IPS-15b (cell line): ENCODE results near the gene SLCO2B1.

Experiments used
- H3K27me3 ChIP-seq: one replicate; pipeline ENCODE4 v1.6.1; 2013; ENCODE audit warnings: low read length; ENCODE audit not compliant: control insufficient read depth, insufficient read depth
- H3K36me3 ChIP-seq: one replicate; pipeline ENCODE4 v1.6.1; 2013; ENCODE audit warnings: low read length; ENCODE audit not compliant: control insufficient read depth, insufficient read depth
- H3K4me1 ChIP-seq: one replicate; pipeline ENCODE4 v1.6.1; 2013; ENCODE audit warnings: mild to moderate bottlenecking, low read length; ENCODE audit not compliant: control insufficient read depth, insufficient read depth
- H3K4me3 ChIP-seq: one replicate; pipeline ENCODE4 v1.5.1; 2013; ENCODE audit warnings: low read depth, low read length
- H3K9ac ChIP-seq: one replicate; pipeline ENCODE4 v1.6.1; 2013; ENCODE audit warnings: low read depth, mild to moderate bottlenecking, low read length
- H3K9me3 ChIP-seq: one replicate; pipeline ENCODE4 v1.6.1; 2013; ENCODE audit warnings: mild to moderate bottlenecking, low read length; ENCODE audit not compliant: control insufficient read depth, insufficient read depth

SLCO2B1 gene

GRCh38 chr11:75169101-75169885 lies 18.4 kb downstream of the SLCO2B1 start:
- Histone ChIP-seq H3K9ac (no peak overlapping the region), H3K36me3 (no peaks in the 10 kb centered on the region), H3K4me1 (peaks cover under 1% of the 10 kb centered on the region), H3K27me3 (no peaks in the 10 kb centered on the region), H3K4me3 (no peak overlapping the region), H3K9me3 (no peaks in the 10 kb centered on the region)

GRCh38 chr11:75170516-75171201 lies 19.8 kb downstream of the SLCO2B1 start:
- H3K27me3 ChIP-seq, result no peaks in the 10 kb centered on the region
- H3K9me3 ChIP-seq, result no peaks in the 10 kb centered on the region
- H3K4me3 ChIP-seq, result no peak overlapping the region
- no peaks in the 10 kb centered on the region for H3K36me3 ChIP-seq
- no peak overlapping the region for H3K9ac ChIP-seq
- peaks cover 2% of the 10 kb centered on the region for H3K4me1 ChIP-seq

- no peaks in the 10 kb centered on the region for H3K36me3 ChIP-seq
- H3K9ac ChIP-seq, result no peak overlapping the region
- H3K9me3 ChIP-seq, result no peaks in the 10 kb centered on the region
- H3K4me3 ChIP-seq, result no peak overlapping the region
- peaks cover 2% of the 10 kb centered on the region for H3K4me1 ChIP-seq
- no peaks in the 10 kb centered on the region for H3K27me3 ChIP-seq
These were observed 22.4 kb downstream of the SLCO2B1 start for GRCh38 chr11:75173336-75173735.

GRCh38 chr11:75174781-75175370 lies 24.0 kb downstream of the SLCO2B1 start:
- no peak overlapping the region for H3K4me3 ChIP-seq
- no peaks in the 10 kb centered on the region for H3K36me3 ChIP-seq
- H3K4me1 ChIP-seq, result peaks cover 2% of the 10 kb centered on the region
- H3K9me3 ChIP-seq, result no peaks in the 10 kb centered on the region
- H3K9ac ChIP-seq, result no peak overlapping the region
- no peaks in the 10 kb centered on the region for H3K27me3 ChIP-seq

GRCh38 chr11:75182664-75183063 lies 31.8 kb downstream of the SLCO2B1 start:
- H3K9me3 ChIP-seq, result no peaks in the 10 kb centered on the region
- H3K36me3 ChIP-seq, result no peaks in the 10 kb centered on the region
- no peak overlapping the region for H3K9ac ChIP-seq
- H3K4me1 ChIP-seq, result no peaks in the 10 kb centered on the region
- H3K27me3 ChIP-seq, result no peaks in the 10 kb centered on the region
- no peak overlapping the region for H3K4me3 ChIP-seq

- Histone ChIP-seq H3K27me3 (no peaks in the 10 kb centered on the region), H3K4me3 (no peak overlapping the region), H3K9me3 (no peaks in the 10 kb centered on the region), H3K9ac (no peak overlapping the region), H3K4me1 (no peaks in the 10 kb centered on the region), H3K36me3 (no peaks in the 10 kb centered on the region)
These were observed 33.1 kb downstream of the SLCO2B1 start for GRCh38 chr11:75184051-75184450.

- no peak overlapping the region for H3K9ac ChIP-seq
- no peaks in the 10 kb centered on the region for H3K36me3 ChIP-seq
- H3K9me3 ChIP-seq, result no peaks in the 10 kb centered on the region
- H3K4me1 ChIP-seq, result no peaks in the 10 kb centered on the region
- no peaks in the 10 kb centered on the region for H3K27me3 ChIP-seq
- no peak overlapping the region for H3K4me3 ChIP-seq
These were observed 34.0 kb downstream of the SLCO2B1 start for GRCh38 chr11:75184757-75185425.

- Histone ChIP-seq H3K36me3 (no peaks in the 10 kb centered on the region), H3K27me3 (no peaks in the 10 kb centered on the region), H3K4me3 (no peak overlapping the region), H3K9me3 (no peaks in the 10 kb centered on the region), H3K4me1 (no peaks in the 10 kb centered on the region), H3K9ac (no peak overlapping the region)
These were observed 35.0 kb downstream of the SLCO2B1 start for GRCh38 chr11:75185866-75186265.

- Histone ChIP-seq H3K9me3 (no peaks in the 10 kb centered on the region), H3K36me3 (no peaks in the 10 kb centered on the region), H3K4me1 (no peaks in the 10 kb centered on the region)
These were observed 36.1 kb downstream of the SLCO2B1 start for GRCh38 chr11:75186999-75187398.

GRCh38 chr11:75188671-75189070 lies 37.8 kb downstream of the SLCO2B1 start:
- no peaks in the 10 kb centered on the region for H3K9me3 ChIP-seq
- H3K4me3 ChIP-seq, result no peak overlapping the region
- no peaks in the 10 kb centered on the region for H3K27me3 ChIP-seq
- H3K4me1 ChIP-seq, result no peaks in the 10 kb centered on the region
- H3K36me3 ChIP-seq, result no peaks in the 10 kb centered on the region
- H3K9ac ChIP-seq, result no peak overlapping the region

More at GRCh38 chr11:75186999-75187398, 36.1 kb downstream of the SLCO2B1 start:
- H3K4me3 ChIP-seq, result no peak overlapping the region
- H3K27me3 ChIP-seq, result no peaks in the 10 kb centered on the region
- no peak overlapping the region for H3K9ac ChIP-seq

- H3K9ac ChIP-seq, result no peak overlapping the region
- no peaks in the 10 kb centered on the region for H3K4me1 ChIP-seq
- H3K36me3 ChIP-seq, result no peaks in the 10 kb centered on the region
These were observed 38.2 kb downstream of the SLCO2B1 start for GRCh38 chr11:75189108-75189507.

More at GRCh38 chr11:75189108-75189507, 38.2 kb downstream of the SLCO2B1 start:
- Histone ChIP-seq H3K9me3 (no peaks in the 10 kb centered on the region), H3K27me3 (no peaks in the 10 kb centered on the region), H3K4me3 (no peak overlapping the region)
